Right atrium auricular region (tissue), 2 donors: Measurements from ENCODE around the gene EFR3B. TPM values are rescaled to one million over a fixed set of nuclear protein-coding genes. Genes with fewer than 3 reads are reported as not detected.

Source experiments
- total RNA-seq, 2 donors: library from RNA; depleted of rRNA; stranded (reverse); fragments of >200 nt; gene quantifications; one replicate each; pipeline ENCODE4 v1.1.0, GENCODE V29; 2016

EFR3B gene
- total RNA-seq, 2 donors from 2014 or later, result 2.6 to 10.8 TPM

Other genes with a start within 250 kb of the EFR3B start
- 10 to 100 TPM; 12.8 to 17.7 TPM for gene PTRHD1, start 248.7 kb upstream of the EFR3B start, total RNA-seq
- gene CENPO, start 248.7 kb upstream of the EFR3B start, total RNA-seq, result 1 to 10 TPM; 1.2 to 1.7 TPM
- 10 to 100 TPM; 14.1 to 28.4 TPM for gene ADCY3, start 121.8 kb upstream of the EFR3B start, total RNA-seq
- gene DNAJC27, start 70.1 kb upstream of the EFR3B start, total RNA-seq, result 1 to 10 TPM; 7.3 to 7.5 TPM
- gene POMC, start 126.5 kb downstream of the EFR3B start, total RNA-seq, result 10 to 100 TPM in 1 of 2 donors, 1 to 10 TPM in 1; 9.0 to 12.6 TPM